GM12878 (cell line): Measurements from ENCODE around the gene CLDN9.

Experiments
- ATF3 ChIP-seq: IDR thresholded peaks from 2 replicates; pipeline ENCODE4 v1.6.1; 2011; ENCODE audit warnings: low read depth, mild to moderate bottlenecking, low read length, moderate library complexity, borderline replicate concordance; ENCODE audit errors: extremely low read depth
- ATF7 ChIP-seq: fragments of 450-650 bp; IDR thresholded peaks from 2 replicates; pipeline ENCODE4 v1.6.1; 2016; ENCODE audit warnings: low read depth, mild to moderate bottlenecking
- CBFB ChIP-seq: IDR thresholded peaks from 2 replicates; pipeline ENCODE4 v1.6.1; 2016; ENCODE audit warnings: antibody characterized with exemption, low read depth
- CTCF ChIP-seq, 3 experiments: IDR thresholded peaks in 2 of 3; conservative IDR thresholded peaks in 1 of 3; 2 replicates each; pipeline ENCODE4 v1.5.1; 2011; ENCODE audit warnings: low read depth in 3 of 3, low read length in 3 of 3, mild to moderate bottlenecking in 3 of 3, control low read depth in 2 of 3, moderate library complexity in 2 of 3, inconsistent platforms in 1 of 3, mixed read lengths in 1 of 3; ENCODE audit not compliant: control insufficient read depth in 2 of 3, insufficient read depth in 1 of 3; ENCODE audit errors: extremely low read depth in 1 of 3
- E2F8 ChIP-seq: fragments of 450-650 bp; IDR thresholded peaks from 2 replicates; pipeline ENCODE4 v1.6.1; 2018; ENCODE audit warnings: mild to moderate bottlenecking, low read depth, moderate library complexity; ENCODE audit not compliant: partially characterized antibody
- EP300 ChIP-seq, 2 experiments: fragments of 150-350 bp in 1 of 2; IDR thresholded peaks; 2 replicates each; pipeline ENCODE4 v1.6.1; 2011 to 2012; ENCODE audit warnings: low read depth in 2 of 2, low read length in 2 of 2, borderline replicate concordance in 1 of 2, improper control_type of control experiment in 1 of 2, inconsistent platforms in 1 of 2; ENCODE audit not compliant: control insufficient read depth in 1 of 2
- POLR2A ChIP-seq: IDR thresholded peaks from 2 replicates; pipeline ENCODE4 v1.6.1; 2011; ENCODE audit warnings: low read depth, mild to moderate bottlenecking, low read length
- RAD51 ChIP-seq: fragments of 450-650 bp; IDR thresholded peaks from 2 replicates; pipeline ENCODE4 v1.6.1; 2016; ENCODE audit warnings: moderate library complexity, mild to moderate bottlenecking, inconsistent platforms
- RFX5 ChIP-seq: IDR thresholded peaks from 2 replicates; pipeline ENCODE4 v1.6.1; 2011; ENCODE audit warnings: low read depth, low read length, improper control_type of control experiment
- TF ChIP-seq, protein P1 (sequence below): fragments of 450-650 bp; IDR thresholded peaks from 2 replicates; pipeline ENCODE4 v1.6.1; 2017; ENCODE audit warnings: mild to moderate bottlenecking, moderate library complexity

DNA sequence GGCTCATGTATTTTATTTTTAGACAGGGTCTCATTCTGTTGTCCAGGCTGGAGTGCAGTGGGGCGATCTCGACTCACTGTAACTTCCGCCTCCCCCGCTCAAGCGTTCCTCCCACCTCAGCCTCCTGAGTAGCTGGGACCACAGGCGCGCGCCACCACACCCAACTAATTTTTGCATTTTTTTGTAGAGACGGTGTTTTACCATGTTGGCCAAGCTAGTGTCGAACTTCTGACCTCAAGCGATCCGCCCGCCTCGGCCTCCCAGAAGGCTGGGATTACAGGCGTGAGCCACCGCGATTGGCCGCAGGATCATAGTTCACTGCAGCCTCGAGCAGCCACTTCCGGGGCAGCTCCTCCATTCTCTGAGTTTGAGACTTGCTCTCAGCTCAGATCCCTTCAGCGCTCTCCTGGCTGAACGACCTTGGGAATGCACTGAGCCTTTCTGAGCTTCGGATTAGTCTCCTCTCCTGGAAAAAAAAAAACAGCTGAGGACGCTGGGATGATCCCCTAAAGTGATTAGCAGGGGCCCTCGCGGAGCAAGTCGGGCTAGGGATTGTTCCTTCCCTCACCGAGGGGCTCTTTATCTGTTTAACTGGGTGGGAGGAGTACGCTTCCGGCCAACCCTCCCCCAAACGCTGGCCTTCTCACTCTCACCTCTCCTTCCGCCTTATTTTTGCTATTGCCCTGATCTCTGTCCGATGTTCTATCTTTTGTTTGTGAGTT, 31.4 kb upstream of the CLDN9 start:
- TF ChIP-seq, protein P1, sequence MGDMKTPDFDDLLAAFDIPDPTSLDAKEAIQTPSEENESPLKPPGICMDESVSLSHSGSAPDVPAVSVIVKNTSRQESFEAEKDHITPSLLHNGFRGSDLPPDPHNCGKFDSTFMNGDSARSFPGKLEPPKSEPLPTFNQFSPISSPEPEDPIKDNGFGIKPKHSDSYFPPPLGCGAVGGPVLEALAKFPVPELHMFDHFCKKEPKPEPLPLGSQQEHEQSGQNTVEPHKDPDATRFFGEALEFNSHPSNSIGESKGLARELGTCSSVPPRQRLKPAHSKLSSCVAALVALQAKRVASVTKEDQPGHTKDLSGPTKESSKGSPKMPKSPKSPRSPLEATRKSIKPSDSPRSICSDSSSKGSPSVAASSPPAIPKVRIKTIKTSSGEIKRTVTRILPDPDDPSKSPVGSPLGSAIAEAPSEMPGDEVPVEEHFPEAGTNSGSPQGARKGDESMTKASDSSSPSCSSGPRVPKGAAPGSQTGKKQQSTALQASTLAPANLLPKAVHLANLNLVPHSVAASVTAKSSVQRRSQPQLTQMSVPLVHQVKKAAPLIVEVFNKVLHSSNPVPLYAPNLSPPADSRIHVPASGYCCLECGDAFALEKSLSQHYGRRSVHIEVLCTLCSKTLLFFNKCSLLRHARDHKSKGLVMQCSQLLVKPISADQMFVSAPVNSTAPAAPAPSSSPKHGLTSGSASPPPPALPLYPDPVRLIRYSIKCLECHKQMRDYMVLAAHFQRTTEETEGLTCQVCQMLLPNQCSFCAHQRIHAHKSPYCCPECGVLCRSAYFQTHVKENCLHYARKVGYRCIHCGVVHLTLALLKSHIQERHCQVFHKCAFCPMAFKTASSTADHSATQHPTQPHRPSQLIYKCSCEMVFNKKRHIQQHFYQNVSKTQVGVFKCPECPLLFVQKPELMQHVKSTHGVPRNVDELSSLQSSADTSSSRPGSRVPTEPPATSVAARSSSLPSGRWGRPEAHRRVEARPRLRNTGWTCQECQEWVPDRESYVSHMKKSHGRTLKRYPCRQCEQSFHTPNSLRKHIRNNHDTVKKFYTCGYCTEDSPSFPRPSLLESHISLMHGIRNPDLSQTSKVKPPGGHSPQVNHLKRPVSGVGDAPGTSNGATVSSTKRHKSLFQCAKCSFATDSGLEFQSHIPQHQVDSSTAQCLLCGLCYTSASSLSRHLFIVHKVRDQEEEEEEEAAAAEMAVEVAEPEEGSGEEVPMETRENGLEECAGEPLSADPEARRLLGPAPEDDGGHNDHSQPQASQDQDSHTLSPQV: no peak
- TF ChIP-seq EP300 (IDR thresholded peaks at IDR 0.05; ENCODE audit: borderline replicate concordance in 1 of 2, control insufficient read depth in 1 of 2, low read depth in 2 of 2, low read length in 2 of 2) (no peak), POLR2A (no peak), RAD51 (no peak), ATF7 (no peak), RFX5 (no peak), E2F8 (no peak), CBFB (no peak), ATF3 (no peak), CTCF (IDR thresholded peaks at IDR 0.05 in 2 of 3, conservative IDR thresholded peaks at IDR 0.05 in 1 of 3; ENCODE audit: control insufficient read depth in 2 of 3, extremely low read depth in 1 of 3, insufficient read depth in 1 of 3, low read depth in 3 of 3, low read length in 3 of 3) (no peak)
